GM12874 (cell line): Measurements from ENCODE around the gene NCK2.

Source experiments
- CTCF ChIP-seq: IDR thresholded peaks from 2 replicates; pipeline ENCODE4 v1.5.1; 2011; ENCODE audit warnings: low read depth, mild to moderate bottlenecking, control low read depth, low read length, moderate library complexity; ENCODE audit not compliant: insufficient read depth

NCK2 gene

GRCh38 chr2:105791229-105791628, 46.5 kb downstream of the NCK2 start:
- TF ChIP-seq CTCF: no peak

- TF ChIP-seq CTCF: no peak
Observed at GRCh38 chr2:105792561-105792960, 47.8 kb downstream of the NCK2 start.

- TF ChIP-seq CTCF: no peak
Observed at GRCh38 chr2:105793196-105793975, 48.7 kb downstream of the NCK2 start.

GRCh38 chr2:105794926-105795574, 50.3 kb downstream of the NCK2 start:
- TF ChIP-seq CTCF: no peak

- TF ChIP-seq CTCF: no peak
Observed at GRCh38 chr2:105795575-105795934, 50.8 kb downstream of the NCK2 start.

GRCh38 chr2:105796131-105796638, 51.5 kb downstream of the NCK2 start:
- no peak for TF ChIP-seq CTCF

GRCh38 chr2:105796791-105797190, 52.1 kb downstream of the NCK2 start:
- TF ChIP-seq CTCF: no peak
